ENCODE data around the gene G6PD. TPM values are rescaled to one million over a fixed set of nuclear protein-coding genes. Genes with fewer than 3 reads are reported as not detected.

G6PD gene
- total and polyA plus RNA-seq, 4 donors = 1.9 to 23.6 (median 5.5) TPM

- Histone ChIP-seq H3K4me1 (ENCODE audit: control insufficient read depth in 4 of 4, insufficient read depth in 4 of 4, low read length in 3 of 4) (peaks cover 0 to 2% (median 0%) of the 10 kb centered on the region in 4 donors), H3K27me3 (ENCODE audit: control insufficient read depth in 4 of 4, insufficient read depth in 4 of 4, low read length in 3 of 4) (peaks cover 0 to 3% (median 0%) of the 10 kb centered on the region in 4 donors), H3K9me3 (ENCODE audit: control insufficient read depth in 4 of 4, low read length in 3 of 4) (no peaks in the 10 kb centered on the region), H3K36me3 (ENCODE audit: control insufficient read depth in 4 of 4, insufficient read depth in 3 of 4, low read depth in 1 of 4, low read length in 3 of 4) (no peaks in the 10 kb centered on the region), H3K27ac (ENCODE audit: low read depth in 1 of 2, low read length in 2 of 2) (no peak overlapping the region), H3K9ac (ENCODE audit: low read depth in 1 of 2, low read length in 2 of 2) (no peak overlapping the region), H3K4me3 (ENCODE audit: low read depth in 1 of 3, low read length in 3 of 3) (no peak overlapping the region)
- no peak for DNase-seq (ENCODE audit: low spot score)
- WGBS = 87% methylated on average over 6 of the region's 6 CpGs
- TF ChIP-seq ATF3 (IDR thresholded peaks at IDR 0.05) (no peak), HNF4A (conservative IDR thresholded peaks at IDR 0.05) (no peak), REST (IDR thresholded peaks at IDR 0.05) (no peak)
Measured at GRCh38 chrX:154495472-154495922, 51.1 kb downstream of the G6PD start.

GRCh38 chrX:154494715-154495114, 51.9 kb downstream of the G6PD start:
- peaks cover 0 to 2% (median under 1%) of the 10 kb centered on the region in 4 donors for H3K4me1 ChIP-seq (ENCODE audit: control insufficient read depth in 4 of 4, insufficient read depth in 4 of 4, low read length in 3 of 4)
- no peak overlapping the region for H3K9ac ChIP-seq (ENCODE audit: low read depth in 1 of 2, low read length in 2 of 2)
- no peaks in the 10 kb centered on the region for H3K36me3 ChIP-seq (ENCODE audit: control insufficient read depth in 4 of 4, insufficient read depth in 3 of 4, low read depth in 1 of 4, low read length in 3 of 4)
- no peaks in the 10 kb centered on the region for H3K9me3 ChIP-seq (ENCODE audit: control insufficient read depth in 4 of 4, low read length in 3 of 4)
- TF ChIP-seq HNF4A (conservative IDR thresholded peaks at IDR 0.05) = no peak
- no peak for TF ChIP-seq MAX (IDR thresholded peaks at IDR 0.05)
- TF ChIP-seq TAF1 (conservative IDR thresholded peaks at IDR 0.05) = no peak
- no peak for TF ChIP-seq HNF4G (IDR thresholded peaks at IDR 0.05)
- no peak for TF ChIP-seq RAD21 (IDR thresholded peaks at IDR 0.05)
- no peak for TF ChIP-seq REST (IDR thresholded peaks at IDR 0.05)
- no peak for TF ChIP-seq ZBTB33 (IDR thresholded peaks at IDR 0.05)
- H3K27ac ChIP-seq (ENCODE audit: low read depth in 1 of 2, low read length in 2 of 2) = no peak overlapping the region
- H3K27me3 ChIP-seq (ENCODE audit: control insufficient read depth in 4 of 4, insufficient read depth in 4 of 4, low read length in 3 of 4) = peaks cover 0 to 3% (median 0%) of the 10 kb centered on the region in 4 donors
- H3K4me3 ChIP-seq (ENCODE audit: low read depth in 1 of 3, low read length in 3 of 3) = no peak overlapping the region
- DNase-seq (ENCODE audit: low spot score) = no peak
- 90% methylated on average over 3 of the region's 3 CpGs for WGBS
